Measurements from ENCODE around the gene IL13. TPM values are rescaled to one million over a fixed set of nuclear protein-coding genes. Genes with fewer than 3 reads are reported as not detected.
"Not testable (repeated sequence)": the region's sequence is repeated elsewhere in the genome, so short reads cannot be mapped to it uniquely, and the experiment has no call there.

The IL13 gene
- total and polyA plus RNA-seq, 4 experiments from 2014 or later = not detected

- DNase-seq; H3K36me3 ChIP-seq (ENCODE audit: insufficient read depth, low read length); H3K27me3 Mint-ChIP-seq; intact Hi-C loops (cut with micrococcal nuclease); H3K27me3 ChIP-seq (ENCODE audit: insufficient read depth, low read length); H3K9me3 Mint-ChIP-seq; H3K27ac ChIP-seq (ENCODE audit: low read depth, low read length); H3K4me3 Mint-ChIP-seq; H3K4me3 ChIP-seq (ENCODE audit: low read length in 2 of 2); H3K9me3 ChIP-seq (ENCODE audit: control insufficient read depth in 1 of 2, low read length in 2 of 2); POLR2A ChIA-PET (ENCODE audit: partially characterized antibody): not testable (repeated sequence)
- peak overlapping the region in 3 of 7 donors; percentile 1 to 12 (median 3) for H3K27ac Mint-ChIP-seq
- H3K4me1 ChIP-seq (ENCODE audit: insufficient read depth, low read length) = peaks cover 28% of the 10 kb centered on the region
- peaks cover 0 to 15% of the 10 kb centered on the region in 2 donors for H3K36me3 Mint-ChIP-seq
- CTCF ChIA-PET (ENCODE audit: partially characterized antibody) = interaction anchor here (0.9 kb wide), 1 partner anchor 165 kb away, joined by 3 read pairs; no protein-coding TSS in a partner anchor
- peaks cover 21 to 29% (median 25%) of the 10 kb centered on the region in 4 donors for H3K4me1 Mint-ChIP-seq
Measured at GRCh38 chr5:132691755-132692631, 34.0 kb downstream of the IL13 start.

DNA sequence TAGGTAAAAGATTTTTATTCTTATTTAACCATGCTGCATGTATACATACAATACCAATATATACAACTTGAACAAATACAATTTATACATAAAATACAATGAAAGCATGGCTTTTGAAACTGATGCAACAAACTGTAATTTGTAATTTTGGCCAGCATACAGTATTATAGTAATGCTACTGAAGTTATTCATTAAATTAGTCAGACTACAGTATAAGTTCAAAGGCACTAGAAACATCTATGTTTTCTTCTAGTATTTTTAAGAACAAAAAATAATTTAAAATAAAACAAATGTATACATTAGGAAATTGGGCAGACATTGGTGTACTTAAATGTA, 34.6 kb downstream of the IL13 start:
- Mint-ChIP-seq H3K27ac (no peak overlapping the region), H3K9me3 (no peaks in the 10 kb centered on the region), H3K36me3 (peaks cover 0 to 21% of the 10 kb centered on the region in 2 donors), H3K4me1 (peaks cover 21 to 29% (median 25%) of the 10 kb centered on the region in 4 donors), H3K4me3 (no peak overlapping the region), H3K27me3 (no peaks in the 10 kb centered on the region)
- H3K9me3 ChIP-seq (ENCODE audit: control insufficient read depth in 1 of 2, low read length in 2 of 2) = no peaks in the 10 kb centered on the region
- ChIA-PET CTCF (ENCODE audit: partially characterized antibody) (no interaction called here), POLR2A (ENCODE audit: partially characterized antibody) (no interaction called here)
- DNase-seq = no peak
- intact Hi-C loops (cut with micrococcal nuclease) = no loop called here
- peaks cover under 1% of the 10 kb centered on the region for H3K36me3 ChIP-seq (ENCODE audit: insufficient read depth, low read length)
- H3K27ac ChIP-seq (ENCODE audit: low read depth, low read length) = no peak overlapping the region
- peaks cover 27% of the 10 kb centered on the region for H3K4me1 ChIP-seq (ENCODE audit: insufficient read depth, low read length)
- no peak overlapping the region for H3K4me3 ChIP-seq (ENCODE audit: low read length in 2 of 2)
- H3K27me3 ChIP-seq (ENCODE audit: insufficient read depth, low read length) = no peaks in the 10 kb centered on the region

DNA sequence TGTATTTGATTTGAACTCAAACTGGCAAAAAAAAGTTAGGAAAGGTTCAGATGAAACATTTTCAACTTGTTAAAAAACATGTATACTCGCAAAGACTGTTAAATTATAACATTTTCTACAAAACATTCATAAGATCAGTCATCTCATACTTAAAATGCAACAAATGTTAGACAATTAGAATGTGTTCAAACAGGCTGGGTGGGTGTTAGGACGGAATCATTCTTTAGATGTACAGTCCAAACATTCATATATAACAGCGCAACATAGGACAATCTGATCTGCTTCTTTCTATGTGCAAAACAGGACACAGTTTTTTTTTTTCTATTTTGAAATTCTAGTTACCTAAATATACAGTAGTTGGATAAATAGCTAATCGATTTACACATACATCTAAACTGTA, 38.0 kb downstream of the IL13 start:
- intact Hi-C loops (cut with micrococcal nuclease) = no loop called here
- POLR2A ChIA-PET (ENCODE audit: partially characterized antibody) = no interaction called here
- H3K36me3 Mint-ChIP-seq = peaks cover 24 to 44% of the 10 kb centered on the region in 2 donors

GRCh38 chr5:132704875-132705274, 46.9 kb downstream of the IL13 start:
- H3K4me1 Mint-ChIP-seq = peaks cover 0 to 1% (median 0%) of the 10 kb centered on the region in 4 donors
- peaks cover 0 to 1% (median 0%) of the 10 kb centered on the region in 8 donors for H3K9me3 Mint-ChIP-seq
- ChIA-PET POLR2A (ENCODE audit: partially characterized antibody) (no interaction called here), CTCF (ENCODE audit: partially characterized antibody) (no interaction called here)
- no peaks in the 10 kb centered on the region for H3K27me3 Mint-ChIP-seq
- Histone ChIP-seq H3K27ac (ENCODE audit: low read depth, low read length) (no peak overlapping the region), H3K4me3 (ENCODE audit: low read length in 2 of 2) (no peak overlapping the region), H3K36me3 (ENCODE audit: insufficient read depth, low read length) (peaks cover 10% of the 10 kb centered on the region), H3K9me3 (ENCODE audit: control insufficient read depth in 1 of 2, low read length in 2 of 2) (no peaks in the 10 kb centered on the region), H3K4me1 (ENCODE audit: insufficient read depth, low read length) (no peaks in the 10 kb centered on the region), H3K27me3 (ENCODE audit: insufficient read depth, low read length) (no peaks in the 10 kb centered on the region)
- no peak for DNase-seq
- no peak overlapping the region for H3K4me3 Mint-ChIP-seq
- peaks cover 34 to 48% of the 10 kb centered on the region in 2 donors for H3K36me3 Mint-ChIP-seq
- intact Hi-C loops (cut with micrococcal nuclease) = no loop called here
- no peak overlapping the region for H3K27ac Mint-ChIP-seq

More for the DNA sequence above, 38.0 kb downstream of the IL13 start:
- H3K27ac ChIP-seq (ENCODE audit: low read depth, low read length) = no peak overlapping the region
- peaks cover 7% of the 10 kb centered on the region for H3K4me1 ChIP-seq (ENCODE audit: insufficient read depth, low read length)
- Mint-ChIP-seq H3K27me3 (no peaks in the 10 kb centered on the region), H3K4me3 (no peak overlapping the region), H3K27ac (no peak overlapping the region), H3K4me1 (peaks cover 4 to 7% (median 6%) of the 10 kb centered on the region in 4 donors), H3K9me3 (no peaks in the 10 kb centered on the region)
- peaks cover 12% of the 10 kb centered on the region for H3K36me3 ChIP-seq (ENCODE audit: insufficient read depth, low read length)
- no peaks in the 10 kb centered on the region for H3K9me3 ChIP-seq (ENCODE audit: control insufficient read depth in 1 of 2, low read length in 2 of 2)
- no peaks in the 10 kb centered on the region for H3K27me3 ChIP-seq (ENCODE audit: insufficient read depth, low read length)
- no peak overlapping the region for H3K4me3 ChIP-seq (ENCODE audit: low read length in 2 of 2)
- DNase-seq = no peak
- CTCF ChIA-PET (ENCODE audit: partially characterized antibody) = no interaction called here

DNA sequence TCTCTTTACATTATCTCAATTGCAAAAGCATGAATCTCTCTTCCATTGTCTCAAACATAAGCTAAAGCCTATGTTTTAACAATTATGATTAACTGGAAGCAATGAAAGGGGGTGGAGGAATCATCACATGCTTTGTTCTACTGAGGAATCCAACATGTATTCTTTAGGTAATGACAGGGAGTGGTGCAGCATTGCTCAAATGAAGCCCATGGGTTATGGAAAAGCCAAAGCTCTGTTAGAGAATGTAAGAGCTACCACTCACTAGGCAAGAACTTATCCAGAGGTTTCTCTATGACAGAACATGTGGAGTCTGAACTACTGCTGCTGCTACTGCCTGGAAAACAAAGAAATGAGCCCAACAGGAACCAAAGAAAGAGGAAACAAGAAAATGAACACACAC, 50.7 kb downstream of the IL13 start:
- Mint-ChIP-seq H3K4me1 (peaks cover 0 to 2% (median 0%) of the 10 kb centered on the region in 4 donors), H3K27me3 (no peaks in the 10 kb centered on the region), H3K36me3 (peaks cover 22 to 29% of the 10 kb centered on the region in 2 donors), H3K27ac (no peak overlapping the region), H3K4me3 (no peak overlapping the region), H3K9me3 (peaks cover 0 to 1% (median 0%) of the 10 kb centered on the region in 8 donors)
- intact Hi-C loops (cut with micrococcal nuclease) = no loop called here
- no peaks in the 10 kb centered on the region for H3K27me3 ChIP-seq (ENCODE audit: insufficient read depth, low read length)
- CTCF ChIA-PET (ENCODE audit: partially characterized antibody) = interaction anchor here (1.0 kb wide), 2 partner anchors 29 to 181 kb away, joined by 3 to 9 read pairs; partner anchors contain the start of gene KIF3A
- H3K36me3 ChIP-seq (ENCODE audit: insufficient read depth, low read length) = peaks cover 3% of the 10 kb centered on the region
- H3K27ac ChIP-seq (ENCODE audit: low read depth, low read length) = no peak overlapping the region
- DNase-seq = no peak
- no peaks in the 10 kb centered on the region for H3K9me3 ChIP-seq (ENCODE audit: control insufficient read depth in 1 of 2, low read length in 2 of 2)
- H3K4me3 ChIP-seq (ENCODE audit: low read length in 2 of 2) = no peak overlapping the region
- no peaks in the 10 kb centered on the region for H3K4me1 ChIP-seq (ENCODE audit: insufficient read depth, low read length)
- POLR2A ChIA-PET (ENCODE audit: partially characterized antibody) = no interaction called here

Other genes starting within 250 kb of the IL13 start
- gene IRF1, start 167.4 kb upstream of the IL13 start, total RNA-seq = 100 to 1,000 TPM; 192 to 202 TPM
- gene IRF1, start 167.4 kb upstream of the IL13 start, polyA plus RNA-seq = 100 to 1,000 TPM; 192 to 237 TPM
- not detected for gene IL5, start 114.7 kb upstream of the IL13 start, total RNA-seq
- not detected for gene IL5, start 114.7 kb upstream of the IL13 start, polyA plus RNA-seq
- 10 to 100 TPM; 33.3 to 35.0 TPM for gene RAD50, start 101.2 kb upstream of the IL13 start, total RNA-seq
- gene RAD50, start 101.2 kb upstream of the IL13 start, polyA plus RNA-seq = 10 to 100 TPM in 1 of 2 donors, 1 to 10 TPM in 1; 6.9 to 36.2 TPM
- gene IL4, start 15.8 kb downstream of the IL13 start, total RNA-seq = not detected
- gene IL4, start 15.8 kb downstream of the IL13 start, polyA plus RNA-seq = not detected
- 10 to 100 TPM; 18.7 to 25.9 TPM for gene KIF3A, start 79.4 kb downstream of the IL13 start, total RNA-seq
- gene KIF3A, start 79.4 kb downstream of the IL13 start, polyA plus RNA-seq = 10 to 100 TPM in 1 of 2 donors, 1 to 10 TPM in 1; 9.7 to 18.3 TPM
- gene CCNI2, start 89.3 kb downstream of the IL13 start, total RNA-seq = 10 to 100 TPM; 12.5 to 13.0 TPM
- 1 to 10 TPM in 1 of 2 donors, under 1 TPM in 1; 0.86 to 3.1 TPM for gene CCNI2, start 89.3 kb downstream of the IL13 start, polyA plus RNA-seq
- gene SEPTIN8, start 119.1 kb downstream of the IL13 start, total RNA-seq = 10 to 100 TPM; 12.6 to 13.8 TPM
- 1 to 10 TPM; 1.1 to 3.3 TPM for gene SEPTIN8, start 119.1 kb downstream of the IL13 start, polyA plus RNA-seq
- gene SOWAHA, start 155.1 kb downstream of the IL13 start, total RNA-seq = not detected
- gene SOWAHA, start 155.1 kb downstream of the IL13 start, polyA plus RNA-seq = under 1 TPM in 1 of 2 donors, not detected in 1; 0.06 TPM
- under 1 TPM in 1 of 2 experiments, not detected in 1; 0.49 TPM for gene SHROOM1, start 172.5 kb downstream of the IL13 start, total RNA-seq
- gene SHROOM1, start 172.5 kb downstream of the IL13 start, polyA plus RNA-seq = not detected
- gene GDF9, start 208.3 kb downstream of the IL13 start, total RNA-seq = 1 to 10 TPM; 1.1 to 1.9 TPM
- gene GDF9, start 208.3 kb downstream of the IL13 start, polyA plus RNA-seq = under 1 TPM; 0.13 to 0.30 TPM
- 100 to 1,000 TPM; 124 to 127 TPM for gene UQCRQ, start 208.5 kb downstream of the IL13 start, total RNA-seq
- gene UQCRQ, start 208.5 kb downstream of the IL13 start, polyA plus RNA-seq = 100 to 1,000 TPM; 471 to 536 TPM
- 1 to 10 TPM; 8.1 to 8.8 TPM for gene LEAP2, start 215.5 kb downstream of the IL13 start, total RNA-seq
- gene LEAP2, start 215.5 kb downstream of the IL13 start, polyA plus RNA-seq = 1 to 10 TPM; 1.1 to 1.6 TPM

All from CD4-positive, alpha-beta memory T cell (primary cell).